ENCODE data around the gene ROR1.
"Not testable (repeated sequence)": the region's sequence is repeated elsewhere in the genome, so short reads cannot be mapped to it uniquely, and the experiment has no call there.

Gene ROR1

DNA sequence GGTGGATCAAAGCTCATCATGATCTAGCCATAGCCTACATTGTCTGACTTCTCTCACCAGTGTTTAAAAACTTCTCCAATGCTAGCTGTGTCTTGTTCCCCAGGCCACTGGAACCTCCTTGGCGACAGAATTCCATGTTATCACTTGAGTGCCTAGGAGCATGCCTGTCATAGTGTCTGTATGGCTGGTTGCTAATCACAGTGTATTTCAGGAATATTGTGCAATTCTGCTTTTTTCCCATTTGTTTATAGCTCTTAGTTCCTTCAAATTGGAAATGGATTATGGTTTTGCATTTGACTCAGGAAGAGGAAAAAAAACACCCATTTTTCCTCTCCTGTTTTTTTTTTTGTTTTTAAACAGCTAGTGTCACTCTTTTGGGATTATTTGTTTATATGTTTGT is 25.5 kb downstream of the ROR1 start:
- Histone ChIP-seq H3K27me3 (ENCODE audit: control insufficient read depth, insufficient read depth, low read length) (no peaks in the 10 kb centered on the region), H3K4me1 (ENCODE audit: control insufficient read depth, insufficient read depth, low read length) (no peaks in the 10 kb centered on the region), H3K9ac (ENCODE audit: low read length) (no peak overlapping the region), H3K4me3 (ENCODE audit: low read length) (no peak overlapping the region), H3K36me3 (ENCODE audit: control insufficient read depth, insufficient read depth, low read length) (no peaks in the 10 kb centered on the region), H3K9me3 (ENCODE audit: control insufficient read depth, low read length) (no peaks in the 10 kb centered on the region)

DNA sequence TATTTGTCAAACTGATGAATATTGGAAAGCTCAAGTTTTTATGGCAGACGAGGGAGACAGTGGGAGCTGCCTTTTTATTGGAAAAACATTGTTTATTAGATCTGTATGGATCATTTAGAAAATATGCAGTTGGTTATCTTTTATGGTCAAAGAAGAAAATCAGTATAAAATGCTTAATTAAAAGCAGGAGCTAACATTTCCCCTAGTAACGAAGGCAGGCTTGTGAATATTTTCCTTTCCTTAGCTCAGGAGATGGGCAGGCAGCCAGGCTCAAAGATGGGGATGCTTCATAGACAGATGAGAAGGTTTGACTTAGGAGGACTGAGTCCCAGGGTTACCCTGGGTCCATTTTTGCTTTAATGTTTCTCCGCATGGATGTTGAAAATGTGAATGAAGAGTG is 26.0 kb downstream of the ROR1 start:
- no peaks in the 10 kb centered on the region for H3K9me3 ChIP-seq (ENCODE audit: control insufficient read depth, low read length)
- no peaks in the 10 kb centered on the region for H3K4me1 ChIP-seq (ENCODE audit: control insufficient read depth, insufficient read depth, low read length)
- no peak overlapping the region for H3K4me3 ChIP-seq (ENCODE audit: low read length)
- no peak overlapping the region for H3K9ac ChIP-seq (ENCODE audit: low read length)
- no peaks in the 10 kb centered on the region for H3K36me3 ChIP-seq (ENCODE audit: control insufficient read depth, insufficient read depth, low read length)
- H3K27me3 ChIP-seq (ENCODE audit: control insufficient read depth, insufficient read depth, low read length): no peaks in the 10 kb centered on the region

DNA sequence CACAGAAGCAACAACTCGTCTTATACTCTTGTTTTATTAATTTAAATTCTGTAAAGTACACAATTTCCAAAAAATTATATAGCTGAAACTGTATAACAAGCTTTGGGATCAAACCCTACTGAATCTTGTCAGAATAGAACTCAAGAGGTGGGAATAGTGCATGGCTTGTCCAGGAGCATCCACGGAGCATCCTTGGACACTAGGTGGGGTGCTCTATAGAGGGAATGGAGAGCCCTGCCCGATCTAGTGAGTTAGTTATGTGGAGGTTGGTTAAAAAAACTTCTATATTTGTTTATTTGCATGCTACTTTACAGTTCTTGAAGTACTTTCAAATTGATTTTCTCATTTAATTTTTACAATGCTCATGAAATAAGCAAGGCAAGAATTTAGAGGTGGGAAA is 28.3 kb downstream of the ROR1 start:
- no peaks in the 10 kb centered on the region for H3K36me3 ChIP-seq (ENCODE audit: control insufficient read depth, insufficient read depth, low read length)
- no peaks in the 10 kb centered on the region for H3K9me3 ChIP-seq (ENCODE audit: control insufficient read depth, low read length)
- H3K4me3 ChIP-seq (ENCODE audit: low read length): no peak overlapping the region
- H3K27me3 ChIP-seq (ENCODE audit: control insufficient read depth, insufficient read depth, low read length): no peaks in the 10 kb centered on the region
- H3K9ac ChIP-seq (ENCODE audit: low read length): no peak overlapping the region
- H3K4me1 ChIP-seq (ENCODE audit: control insufficient read depth, insufficient read depth, low read length): no peaks in the 10 kb centered on the region

DNA sequence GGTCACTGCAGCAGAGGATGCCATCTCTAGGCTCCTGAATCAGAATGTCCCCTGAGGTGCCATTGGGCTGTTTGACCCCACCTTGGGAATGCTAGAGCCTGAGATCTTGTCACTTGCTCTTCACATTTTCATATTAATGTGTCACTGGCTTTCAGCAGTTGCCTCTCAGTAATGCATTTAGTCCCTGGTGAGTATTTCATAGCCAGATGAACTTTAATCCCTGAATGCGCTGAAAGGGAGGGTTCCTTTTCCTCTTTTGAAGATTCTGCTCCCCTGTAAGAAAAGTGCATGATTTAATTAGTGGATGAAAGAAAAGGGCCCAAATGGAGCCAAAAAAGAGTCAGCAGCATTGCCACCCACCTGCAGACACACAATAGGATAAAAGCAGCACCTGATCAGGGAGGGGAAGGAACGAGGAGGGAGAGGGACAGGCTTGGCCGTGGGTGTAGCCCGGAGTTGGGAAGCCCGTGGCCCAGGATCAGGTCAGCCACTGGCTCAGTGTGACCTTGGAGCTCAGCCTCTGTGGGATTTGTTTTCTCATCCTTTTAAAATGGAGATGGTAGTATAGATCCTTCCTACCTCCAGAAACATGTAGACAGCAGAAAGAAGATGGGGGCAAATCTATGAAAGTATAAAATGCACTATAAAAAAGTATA is 31.1 kb downstream of the ROR1 start:
- Histone ChIP-seq H3K4me3 (ENCODE audit: low read length) (no peak overlapping the region), H3K9me3 (ENCODE audit: control insufficient read depth, low read length) (peaks cover 5% of the 10 kb centered on the region), H3K9ac (ENCODE audit: low read length) (no peak overlapping the region), H3K27me3 (ENCODE audit: control insufficient read depth, insufficient read depth, low read length) (no peaks in the 10 kb centered on the region), H3K4me1 (ENCODE audit: control insufficient read depth, insufficient read depth, low read length) (no peaks in the 10 kb centered on the region), H3K36me3 (ENCODE audit: control insufficient read depth, insufficient read depth, low read length) (no peaks in the 10 kb centered on the region)

DNA sequence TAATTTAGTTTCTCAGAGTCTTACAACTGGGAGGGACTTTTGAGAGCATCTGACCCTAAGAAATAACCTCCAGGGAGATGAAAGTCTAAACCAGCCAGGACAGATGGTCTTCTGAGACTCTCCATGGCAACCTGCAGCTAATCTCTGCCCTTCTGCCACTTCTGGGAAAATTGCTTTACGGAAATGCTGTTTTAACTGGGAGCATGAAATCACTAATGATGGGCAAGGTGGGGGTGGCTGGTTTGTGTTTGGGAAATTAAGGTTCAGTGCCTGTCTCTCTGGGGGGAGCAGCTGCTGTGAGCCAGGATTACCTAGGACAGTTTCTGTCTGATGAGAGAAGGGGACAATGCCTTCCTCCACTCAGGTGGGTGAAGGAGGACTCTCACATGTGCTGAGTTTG is 33.2 kb downstream of the ROR1 start:
- Histone ChIP-seq H3K4me3 (ENCODE audit: low read length) (no peak overlapping the region), H3K36me3 (ENCODE audit: control insufficient read depth, insufficient read depth, low read length) (no peaks in the 10 kb centered on the region), H3K9ac (ENCODE audit: low read length) (no peak overlapping the region), H3K9me3 (ENCODE audit: control insufficient read depth, low read length) (peaks cover 5% of the 10 kb centered on the region), H3K27me3 (ENCODE audit: control insufficient read depth, insufficient read depth, low read length) (no peaks in the 10 kb centered on the region), H3K4me1 (ENCODE audit: control insufficient read depth, insufficient read depth, low read length) (no peaks in the 10 kb centered on the region)

DNA sequence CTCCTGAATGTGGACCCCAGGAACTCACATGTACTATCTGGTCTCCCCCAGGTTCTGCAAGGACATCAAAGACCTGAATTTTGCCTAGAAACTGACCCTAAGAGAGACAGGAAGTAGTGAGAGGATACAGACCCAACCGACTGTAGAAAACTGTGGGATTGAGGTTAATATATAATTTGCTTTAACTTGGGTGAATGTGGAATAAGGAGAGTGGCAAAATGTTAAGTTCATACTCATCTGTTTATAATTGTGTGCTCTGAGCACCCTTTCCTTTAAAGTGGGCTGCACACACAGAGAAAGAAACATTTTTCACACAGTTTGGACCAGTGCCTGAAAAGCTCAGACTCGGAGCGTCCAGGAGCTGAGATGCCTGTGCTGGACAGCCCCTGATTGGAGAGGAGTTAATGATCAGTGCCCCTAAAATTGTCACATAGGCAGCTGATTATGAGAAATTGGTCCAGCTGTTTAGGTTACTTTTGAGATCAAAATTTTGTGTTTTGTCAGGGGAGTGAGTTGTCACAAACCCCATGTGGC is 37.2 kb downstream of the ROR1 start:
- H3K27me3 ChIP-seq (ENCODE audit: control insufficient read depth, insufficient read depth, low read length): no peaks in the 10 kb centered on the region

DNA sequence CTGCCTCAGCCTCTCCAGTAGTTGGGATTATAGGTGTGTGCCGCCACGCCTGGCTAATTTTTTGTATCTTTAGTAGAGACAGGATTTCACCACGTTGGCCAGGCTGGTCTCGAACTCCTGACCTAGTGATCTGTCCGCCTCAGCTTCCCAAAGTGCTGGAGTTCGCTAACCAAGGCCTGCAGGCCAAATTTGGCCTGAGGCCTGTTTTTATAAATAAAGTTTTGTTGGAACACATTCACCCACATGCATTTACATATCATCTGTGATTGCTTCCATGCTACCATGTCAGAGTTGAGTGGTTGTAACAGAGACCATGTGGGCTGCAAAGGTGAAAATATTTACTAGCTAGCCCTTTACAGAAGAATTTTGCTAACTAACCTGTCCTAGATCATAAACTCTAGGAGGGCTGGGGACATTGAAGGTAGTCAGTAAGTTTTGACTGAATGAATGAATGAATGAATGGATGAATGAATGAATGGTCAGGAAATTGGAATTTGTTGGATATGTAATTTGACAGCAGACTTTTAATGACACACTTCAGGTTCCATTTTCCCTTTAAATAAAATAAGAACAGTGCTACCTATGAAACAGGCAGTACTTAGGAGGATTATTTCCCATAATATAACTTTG is 38.4 kb downstream of the ROR1 start:
- Histone ChIP-seq H3K4me1 (ENCODE audit: control insufficient read depth, insufficient read depth, low read length) (peaks cover 16% of the 10 kb centered on the region), H3K9ac (ENCODE audit: low read length) (no peak overlapping the region), H3K27me3 (ENCODE audit: control insufficient read depth, insufficient read depth, low read length) (no peaks in the 10 kb centered on the region), H3K4me3 (ENCODE audit: low read length) (no peak overlapping the region), H3K36me3 (ENCODE audit: control insufficient read depth, insufficient read depth, low read length) (no peaks in the 10 kb centered on the region), H3K9me3 (ENCODE audit: control insufficient read depth, low read length) (peaks cover 5% of the 10 kb centered on the region)

More for the DNA sequence above, 37.2 kb downstream of the ROR1 start:
- Histone ChIP-seq H3K9me3 (ENCODE audit: control insufficient read depth, low read length) (peaks cover 5% of the 10 kb centered on the region), H3K4me3 (ENCODE audit: low read length) (no peak overlapping the region), H3K36me3 (ENCODE audit: control insufficient read depth, insufficient read depth, low read length) (no peaks in the 10 kb centered on the region), H3K4me1 (ENCODE audit: control insufficient read depth, insufficient read depth, low read length) (peaks cover 8% of the 10 kb centered on the region), H3K9ac (ENCODE audit: low read length) (no peak overlapping the region)

DNA sequence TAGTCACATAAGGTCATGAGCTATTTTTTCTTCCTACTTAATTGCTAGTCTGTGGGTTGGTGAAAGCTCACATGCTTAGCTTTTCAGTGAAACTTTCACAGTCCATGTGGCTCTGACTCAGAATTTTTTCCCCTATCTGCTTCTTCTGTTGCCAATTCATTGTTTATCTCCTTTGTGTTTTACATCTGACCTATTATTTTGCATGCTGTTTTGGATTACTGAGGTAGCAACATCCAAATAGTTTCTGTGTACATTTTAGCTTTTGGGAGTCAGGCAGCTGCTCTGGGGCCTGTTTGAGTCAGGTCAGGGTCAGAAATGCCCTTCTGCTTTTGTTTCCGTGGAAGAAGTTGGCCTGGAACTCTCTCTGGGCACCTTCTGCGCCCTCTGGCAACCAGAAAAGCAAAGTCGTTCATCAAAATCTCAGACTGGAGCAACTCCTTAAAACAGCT is 40.0 kb downstream of the ROR1 start:
- Histone ChIP-seq H3K4me3 (ENCODE audit: low read length) (no peak overlapping the region), H3K36me3 (ENCODE audit: control insufficient read depth, insufficient read depth, low read length) (no peaks in the 10 kb centered on the region), H3K4me1 (ENCODE audit: control insufficient read depth, insufficient read depth, low read length) (peaks cover 16% of the 10 kb centered on the region), H3K9me3 (ENCODE audit: control insufficient read depth, low read length) (no peaks in the 10 kb centered on the region), H3K27me3 (ENCODE audit: control insufficient read depth, insufficient read depth, low read length) (no peaks in the 10 kb centered on the region), H3K9ac (ENCODE audit: low read length) (no peak overlapping the region)

DNA sequence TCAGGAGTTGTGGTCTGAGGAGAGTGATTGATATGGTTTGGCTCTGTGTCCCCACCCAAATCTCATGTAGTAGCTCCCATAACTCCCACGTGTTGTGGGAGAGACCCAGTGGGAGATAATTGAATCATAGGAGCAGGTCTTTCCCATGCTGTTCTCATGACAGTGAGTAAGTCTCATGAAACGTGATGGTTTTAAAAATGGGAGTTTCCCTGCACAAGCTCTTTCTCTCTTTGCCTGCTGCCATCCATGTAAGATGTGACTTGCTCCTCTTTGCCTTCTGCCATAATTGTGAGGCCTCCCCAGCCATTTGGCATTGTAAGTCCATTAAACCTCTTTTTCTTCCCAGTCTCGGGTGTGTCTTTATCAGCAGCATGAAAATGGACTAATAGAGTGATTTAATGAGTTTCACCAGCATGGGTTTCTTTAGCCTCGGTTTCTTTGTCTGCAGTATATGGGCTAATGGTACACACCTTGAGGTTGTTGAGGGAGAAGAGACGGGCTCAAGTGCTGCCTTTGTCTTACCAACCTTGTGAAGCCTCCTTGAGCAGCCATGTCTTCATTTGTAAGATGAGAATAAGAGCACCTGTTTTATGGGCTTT is 42.5 kb downstream of the ROR1 start:
- not testable (repeated sequence) for H3K9me3 ChIP-seq (ENCODE audit: control insufficient read depth, low read length); H3K9ac ChIP-seq (ENCODE audit: low read length); H3K27me3 ChIP-seq (ENCODE audit: control insufficient read depth, insufficient read depth, low read length); H3K36me3 ChIP-seq (ENCODE audit: control insufficient read depth, insufficient read depth, low read length); H3K4me3 ChIP-seq (ENCODE audit: low read length)
- peaks cover 16% of the 10 kb centered on the region for H3K4me1 ChIP-seq (ENCODE audit: control insufficient read depth, insufficient read depth, low read length)

DNA sequence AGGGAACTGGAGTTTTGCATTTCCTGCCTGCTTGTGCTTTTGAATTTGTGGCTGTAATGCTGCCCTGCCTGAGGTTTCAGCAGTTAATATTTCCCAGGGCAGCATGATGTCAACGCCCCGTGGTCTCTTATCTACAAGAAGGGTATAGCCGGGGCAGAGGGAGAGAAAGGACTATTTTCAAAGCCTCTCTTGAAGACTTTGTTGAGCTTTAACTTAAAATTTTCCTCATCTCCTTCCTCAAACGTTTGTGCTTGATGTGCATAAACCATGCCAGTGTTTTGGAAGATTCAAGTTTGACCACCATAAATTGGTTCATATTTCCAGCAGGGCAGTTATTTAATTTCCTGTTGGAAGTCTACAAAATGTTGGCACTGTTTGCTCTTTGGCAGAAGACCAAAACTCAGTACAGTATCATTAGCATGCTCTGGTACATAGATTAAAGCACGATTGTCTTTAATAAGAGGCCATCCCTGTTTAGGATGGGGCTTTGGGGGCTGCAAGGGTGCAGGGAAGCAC is 43.4 kb downstream of the ROR1 start:
- peaks cover 16% of the 10 kb centered on the region for H3K4me1 ChIP-seq (ENCODE audit: control insufficient read depth, insufficient read depth, low read length)

DNA sequence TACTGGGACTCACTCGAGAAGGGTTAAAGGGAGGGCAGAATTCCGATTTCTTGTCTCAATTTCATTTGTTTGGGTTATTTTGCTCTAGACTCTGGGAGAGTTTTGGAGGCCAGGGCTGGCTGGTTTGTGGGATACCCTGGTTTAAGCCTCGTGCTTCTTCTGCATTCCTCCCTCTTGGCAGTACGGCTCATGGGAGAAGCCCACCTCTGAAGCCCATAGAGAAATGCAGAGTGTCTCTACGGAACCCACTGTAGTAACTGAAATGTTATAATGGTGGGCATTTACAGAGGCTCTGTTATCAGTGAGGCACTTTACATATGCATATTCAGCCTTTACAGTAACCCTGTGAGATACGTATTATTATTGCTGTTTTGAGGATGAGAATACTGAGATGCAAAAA is 43.9 kb downstream of the ROR1 start:
- Histone ChIP-seq H3K36me3 (ENCODE audit: control insufficient read depth, insufficient read depth, low read length) (no peaks in the 10 kb centered on the region), H3K9ac (ENCODE audit: low read length) (no peak overlapping the region), H3K4me1 (ENCODE audit: control insufficient read depth, insufficient read depth, low read length) (peaks cover 16% of the 10 kb centered on the region), H3K27me3 (ENCODE audit: control insufficient read depth, insufficient read depth, low read length) (no peaks in the 10 kb centered on the region), H3K4me3 (ENCODE audit: low read length) (no peak overlapping the region), H3K9me3 (ENCODE audit: control insufficient read depth, low read length) (no peaks in the 10 kb centered on the region)

More for the DNA sequence above, 43.4 kb downstream of the ROR1 start:
- no peaks in the 10 kb centered on the region for H3K36me3 ChIP-seq (ENCODE audit: control insufficient read depth, insufficient read depth, low read length)
- H3K9me3 ChIP-seq (ENCODE audit: control insufficient read depth, low read length): no peaks in the 10 kb centered on the region
- no peaks in the 10 kb centered on the region for H3K27me3 ChIP-seq (ENCODE audit: control insufficient read depth, insufficient read depth, low read length)
- H3K4me3 ChIP-seq (ENCODE audit: low read length): no peak overlapping the region
- H3K9ac ChIP-seq (ENCODE audit: low read length): no peak overlapping the region
